ENCODE data around the gene CYP26A1.

GRCh38 chr10:93065675-93066543, 7.8 kb upstream of the CYP26A1 start:
- TF ChIP-seq CTCF (conservative IDR thresholded peaks at IDR 0.05; ENCODE audit: low read depth in 2 of 2) = peak in 1 of 2 experiments; percentile 48; a peak in 2 of 4 replicates
- peak; percentile 39; the same call in 1 of the 2 replicates for TF ChIP-seq CREB1 (CRISPR knock-in tag; IDR thresholded peaks at IDR 0.05; ENCODE audit: low read depth)
- peak; percentile 98 for TF ChIP-seq EZH2 (IDR thresholded peaks at IDR 0.05; ENCODE audit: low read depth, unreplicated experiment)
- TF ChIP-seq STAT1 (IDR thresholded peaks at IDR 0.05; ENCODE audit: unreplicated experiment) = no peak
- no peak for TF ChIP-seq POLR2AphosphoS5 (IDR thresholded peaks at IDR 0.05; ENCODE audit: low read depth)

Measured in GM23338 (cell line).